ENCODE measurements around the gene DNAH12. TPM values are rescaled to one million over a fixed set of nuclear protein-coding genes. Genes with fewer than 3 reads are reported as not detected.

Gene DNAH12
- total RNA-seq (2016; rRNA removed; fragmentation: Illumina TruSeq; extraction: Trizol) (0.04 and 0.11 TPM in 2 replicates), polyA plus RNA-seq (2011; rRNA removed) (0.08 and 0.11 TPM in 2 replicates), polyA minus RNA-seq (2011; rRNA and poly(A)+ RNA removed; ENCODE audit: low replicate concordance) (0.02 TPM in 1 of 2 replicates, not detected in the other), Bru-seq, nascent RNA (percentile 17 among the genes with signal in this experiment), BruChase-seq, experiment 1, labeled RNA remaining after a 6-hour chase (percentile 20 among the genes with signal in this experiment), BruChase-seq, experiment 2, labeled RNA remaining after a 2-hour chase (percentile 29 among the genes with signal in this experiment)
- total RNA-seq (2016; cell fraction: cytosol; rRNA removed; fragmentation: Illumina TruSeq; extraction: Trizol; ENCODE audit: low read depth) = under 0.01 and 0.10 TPM in 2 replicates
- 0.03 and 0.11 TPM in 2 replicates for total RNA-seq (2016; cell fraction: insoluble cytoplasmic fraction; rRNA removed; fragmentation: Illumina TruSeq; extraction: Trizol)
- total RNA-seq (2016; cell fraction: membrane; rRNA removed; fragmentation: Illumina TruSeq; extraction: Trizol) = 0.03 and 0.12 TPM in 2 replicates
- 0.09 and 0.37 TPM in 2 replicates for total RNA-seq (2016; cell fraction: nucleus; rRNA removed; fragmentation: Illumina TruSeq; extraction: Trizol)
- under 0.01 and 0.01 TPM in 2 replicates for polyA plus RNA-seq (2011; cell fraction: cytosol; rRNA removed)
- 0.18 and 0.21 TPM in 2 replicates for polyA plus RNA-seq (2011; cell fraction: nucleus; rRNA removed)
- polyA plus RNA-seq (2012) = 0.03 TPM in 1 of 2 replicates, not detected in the other
- not detected in 2 replicates for polyA plus RNA-seq (2016; cell fraction: cytosol; fragmentation: Illumina TruSeq; extraction: Trizol; ENCODE audit: low read depth)
- 0.05 and 0.10 TPM in 2 replicates for polyA plus RNA-seq (2016; cell fraction: insoluble cytoplasmic fraction; fragmentation: Illumina TruSeq; extraction: Trizol; ENCODE audit: low read depth)
- not detected in 2 replicates for polyA plus RNA-seq (2016; cell fraction: membrane; fragmentation: Illumina TruSeq; extraction: Trizol; ENCODE audit: low read depth)
- 0.11 and 0.24 TPM in 2 replicates for polyA plus RNA-seq (2016; cell fraction: nucleus; fragmentation: Illumina TruSeq; extraction: Trizol; ENCODE audit: insufficient read depth, low read depth)
- under 0.01 TPM in 1 of 2 replicates, not detected in the other for polyA minus RNA-seq (2011; cell fraction: cytosol; rRNA and poly(A)+ RNA removed)
- polyA minus RNA-seq (2011; cell fraction: nucleus; rRNA and poly(A)+ RNA removed) = 0.25 and 0.39 TPM in 2 replicates
- long read RNA-seq, experiment 1, partial matches to known transcripts = 0 of 1 reads
- long read RNA-seq, experiment 1, other reads (novel, unspliced or antisense) = 1 of 1 reads
- long read RNA-seq, experiment 2 = 0 reads

DNA sequence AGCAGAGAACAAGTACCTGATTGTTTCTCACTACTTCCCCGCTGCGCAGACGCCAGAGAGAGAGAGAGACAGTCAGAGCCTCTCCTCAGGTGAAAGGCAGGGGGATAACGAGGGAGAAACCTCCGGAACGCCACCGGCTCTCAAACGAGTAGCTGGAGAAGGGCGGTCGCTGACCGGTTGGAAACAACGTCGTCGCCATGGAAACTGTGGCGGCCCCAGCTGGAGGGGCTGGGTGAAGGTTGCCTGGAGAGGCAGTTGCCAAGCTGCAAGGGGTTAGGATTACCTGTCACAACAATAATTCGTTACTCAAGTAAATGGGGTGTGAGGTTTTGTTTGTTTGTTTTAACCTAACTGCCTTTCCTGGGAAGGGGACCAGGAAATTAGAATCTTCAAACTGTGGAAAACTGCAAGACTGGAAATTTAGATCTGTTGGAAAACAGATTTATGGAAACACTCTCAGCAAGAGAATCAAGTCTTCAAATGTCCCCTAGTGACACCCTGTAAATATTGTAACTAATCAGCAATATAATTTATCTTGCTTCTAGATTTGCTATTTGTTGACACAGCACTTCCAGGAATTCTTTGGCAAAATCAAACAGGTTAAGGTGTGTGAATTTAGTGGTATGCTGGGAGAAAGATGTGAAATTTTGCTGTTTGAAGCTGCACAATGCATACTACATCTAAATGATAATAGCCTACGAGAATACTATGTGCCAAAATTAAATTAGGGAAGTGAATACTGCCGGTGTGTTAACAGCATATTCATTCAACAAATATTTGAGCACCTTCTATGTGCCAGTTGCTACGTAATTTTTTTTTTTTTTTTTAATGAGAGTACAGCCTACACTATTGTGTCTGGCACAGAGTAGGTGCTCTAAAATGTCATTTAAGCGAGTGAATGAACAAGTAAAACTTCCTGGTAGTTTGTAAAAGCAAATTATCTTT lies at the start of gene DNAH12:
DNAH12 (minus strand) TSS at position 164 of the 945 bp plus-strand sequence. CDS start 1,474 bp downstream, outside the sequence.
- intact Hi-C loops (cut with micrococcal nuclease; ENCODE audit: unreplicated experiment) = no loop called here
- TF ChIP-seq ZSCAN20 (CRISPR knock-in tag; IDR thresholded peaks at IDR 0.05; ENCODE audit: borderline replicate concordance) = peak; percentile 92; the same call in 1 of the 2 replicates
- TF ChIP-seq ZNF44 (CRISPR knock-in tag; IDR thresholded peaks at IDR 0.05) = 0 out of 2 replicates have a peak, but pooled peaks have one; percentile 49
- peak; percentile 34; the same call in 1 of the 2 replicates for TF ChIP-seq HDAC1 (CRISPR knock-in tag; IDR thresholded peaks at IDR 0.05)
- TF ChIP-seq RFX1 (IDR thresholded peaks at IDR 0.05) = peak; percentile 81
- peak; percentile 16; the same call in 1 of the 2 replicates for TF ChIP-seq PATZ1 (CRISPR knock-in tag; IDR thresholded peaks at IDR 0.05)
- TF ChIP-seq, protein P1, sequence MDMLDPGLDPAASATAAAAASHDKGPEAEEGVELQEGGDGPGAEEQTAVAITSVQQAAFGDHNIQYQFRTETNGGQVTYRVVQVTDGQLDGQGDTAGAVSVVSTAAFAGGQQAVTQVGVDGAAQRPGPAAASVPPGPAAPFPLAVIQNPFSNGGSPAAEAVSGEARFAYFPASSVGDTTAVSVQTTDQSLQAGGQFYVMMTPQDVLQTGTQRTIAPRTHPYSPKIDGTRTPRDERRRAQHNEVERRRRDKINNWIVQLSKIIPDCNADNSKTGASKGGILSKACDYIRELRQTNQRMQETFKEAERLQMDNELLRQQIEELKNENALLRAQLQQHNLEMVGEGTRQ (IDR thresholded peaks at IDR 0.05; ENCODE audit: low read depth, low read length) = no peak
- TF ChIP-seq, protein P1 (CRISPR knock-in tag; IDR thresholded peaks at IDR 0.05; ENCODE audit: borderline replicate concordance) = no peak
- no peak for TF ChIP-seq YY1 (IDR thresholded peaks at IDR 0.05; ENCODE audit: insufficient read depth, insufficient replicate concordance, low read depth, low read length)
- TF ChIP-seq, protein P2, sequence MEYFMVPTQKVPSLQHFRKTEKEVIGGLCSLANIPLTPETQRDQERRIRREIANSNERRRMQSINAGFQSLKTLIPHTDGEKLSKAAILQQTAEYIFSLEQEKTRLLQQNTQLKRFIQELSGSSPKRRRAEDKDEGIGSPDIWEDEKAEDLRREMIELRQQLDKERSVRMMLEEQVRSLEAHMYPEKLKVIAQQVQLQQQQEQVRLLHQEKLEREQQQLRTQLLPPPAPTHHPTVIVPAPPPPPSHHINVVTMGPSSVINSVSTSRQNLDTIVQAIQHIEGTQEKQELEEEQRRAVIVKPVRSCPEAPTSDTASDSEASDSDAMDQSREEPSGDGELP (IDR thresholded peaks at IDR 0.05; ENCODE audit: borderline replicate concordance, low read depth) = peak; percentile 92

More for the DNA sequence above, at the start of gene DNAH12:
- Histone ChIP-seq H3K27ac (ENCODE audit: extremely low read length, insufficient read depth, low read length) (no peak within 1 kb of the TSS), H3K9me3 (ENCODE audit: low read length) (no peaks in the 10 kb centered on the region), H3K4me1 (ENCODE audit: insufficient read depth, low read length) (peaks cover 29% of the 10 kb centered on the region), H3K4me3 (replicated peaks in 1 of 3; ENCODE audit: insufficient read depth in 1 of 3, low read depth in 2 of 3, low read length in 3 of 3) (peak within 1 kb of the TSS in 2 of 3 experiments; percentile 36 to 37; a peak in 4 of 6 replicates), H3K9ac (ENCODE audit: insufficient read depth, low read depth, low read length) (peak within 1 kb of the TSS; percentile 16; the same call in 1 of the 2 replicates), H3K79me2 (ENCODE audit: insufficient read depth, low read length) (no peaks in the 10 kb centered on the region), H2AFZ (ENCODE audit: low read length) (no peak within 1 kb of the TSS), H3K27me3 (ENCODE audit: control insufficient read depth in 1 of 2, insufficient read depth in 2 of 2, low read length in 2 of 2) (no peaks in the 10 kb centered on the region), H4K20me1 (ENCODE audit: insufficient read depth, low read length) (no peaks in the 10 kb centered on the region), H3K36me3 (replicated peaks in 1 of 2; ENCODE audit: control insufficient read depth in 1 of 2, insufficient read depth in 2 of 2, low read length in 2 of 2) (no peaks in the 10 kb centered on the region), H3K4me2 (ENCODE audit: low read depth, low read length) (peak within 1 kb of the TSS; percentile 70)
- DNase-seq (ENCODE audit: low spot score) (peak; percentile 64), FAIRE-seq (no peak), ATAC-seq (peak; percentile 91)
- ChIA-PET POLR2A (interaction anchor here (1.5 kb wide), 1 partner anchor 11 kb away, joined by 9 read pairs; the partner anchor contains the start of gene PDE12), CTCF (ENCODE audit: low intra/inter-chr PET ratio, low total read pairs) (no interaction called here)
- in situ Hi-C loops (cut with HindIII; ENCODE audit: extremely low pct_ligation_motif_present, low pct_unique_long_range_greater_than_20kb) = no loop called here
- BruUV-seq (replicated peaks) = no TSS peak
- WGBS (ENCODE audit: low lambda C conversion rate) = 7% methylated on average over 18 of the region's 20 CpGs

Data from HepG2 (cell line).